ENCODE measurements around the gene SGPP2. TPM values are rescaled to one million over a fixed set of nuclear protein-coding genes. Genes with fewer than 3 reads are reported as not detected.

Gene SGPP2
- total RNA-seq, 3 donors from 2014 or later (not counting 1 experiment from before 2014, with no cell fraction given): 0.25 to 0.30 TPM; not detected in 1

DNA sequence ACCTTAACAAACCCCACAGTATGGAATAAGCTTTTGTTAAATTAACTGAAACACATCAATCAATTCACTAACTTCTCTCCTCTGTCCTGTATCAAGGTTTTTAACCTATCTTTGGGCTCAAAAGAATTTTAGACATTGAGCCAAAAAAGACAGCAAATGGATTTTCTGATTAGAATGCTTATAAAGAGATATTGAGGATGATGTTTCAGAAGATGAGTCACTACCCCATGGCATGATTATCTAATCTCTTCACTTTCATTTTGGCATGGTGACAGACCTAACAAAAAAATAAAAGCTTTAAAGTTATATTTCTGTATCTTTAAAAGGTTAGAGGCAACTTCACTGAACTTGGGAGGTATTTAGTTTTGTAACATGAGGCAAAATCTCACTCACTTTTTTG is 55.5 kb downstream of the SGPP2 start:
- no peaks in the 10 kb centered on the region for H3K36me3 Mint-ChIP-seq
- intact Hi-C loops (cut with micrococcal nuclease): no loop called here

DNA sequence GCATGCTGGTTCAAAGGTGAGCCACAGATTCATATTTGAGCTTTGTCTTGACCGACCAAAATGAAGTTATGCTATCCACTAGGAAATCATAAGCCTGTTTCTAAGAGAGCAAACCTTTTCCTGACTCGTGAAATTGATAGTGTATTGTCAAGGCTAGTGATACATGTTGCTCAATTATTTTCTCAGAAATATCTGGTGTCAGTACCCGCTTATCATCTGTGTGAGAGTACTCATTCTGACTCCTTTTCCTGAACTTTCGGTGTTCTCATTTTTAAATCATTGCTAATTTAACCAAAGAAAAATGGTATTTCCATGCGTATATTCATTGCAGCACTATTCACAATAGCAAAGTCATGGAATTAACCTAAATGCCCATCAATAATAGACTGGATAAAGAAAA is 56.2 kb downstream of the SGPP2 start:
- WGBS (ENCODE audit: insufficient coverage): 90% methylated on average over 4 of the region's 5 CpGs
- H3K27me3 Mint-ChIP-seq (ENCODE audit: low read depth in 2 of 2): peaks cover 6 to 11% of the 10 kb centered on the region in 2 donors
- intact Hi-C loops (cut with micrococcal nuclease): no loop called here

More for the DNA sequence above, 55.5 kb downstream of the SGPP2 start:
- H3K36me3 ChIP-seq (ENCODE audit: control insufficient read depth, insufficient read depth, low read length): no peaks in the 10 kb centered on the region
- no peak overlapping the region for H3K27ac ChIP-seq (ENCODE audit: low read length)
- H3K4me3 ChIP-seq (ENCODE audit: low read length): no peak overlapping the region
- ATAC-seq (no peak), DNase-seq (no peak)
- Mint-ChIP-seq H3K4me3 (no peak overlapping the region), H3K27ac (no peak overlapping the region), H3K9me3 (no peaks in the 10 kb centered on the region), H3K4me1 (no peaks in the 10 kb centered on the region), H3K27me3 (ENCODE audit: low read depth in 2 of 2) (peaks cover 3 to 11% of the 10 kb centered on the region in 2 donors)
- TF ChIP-seq, protein P1, sequence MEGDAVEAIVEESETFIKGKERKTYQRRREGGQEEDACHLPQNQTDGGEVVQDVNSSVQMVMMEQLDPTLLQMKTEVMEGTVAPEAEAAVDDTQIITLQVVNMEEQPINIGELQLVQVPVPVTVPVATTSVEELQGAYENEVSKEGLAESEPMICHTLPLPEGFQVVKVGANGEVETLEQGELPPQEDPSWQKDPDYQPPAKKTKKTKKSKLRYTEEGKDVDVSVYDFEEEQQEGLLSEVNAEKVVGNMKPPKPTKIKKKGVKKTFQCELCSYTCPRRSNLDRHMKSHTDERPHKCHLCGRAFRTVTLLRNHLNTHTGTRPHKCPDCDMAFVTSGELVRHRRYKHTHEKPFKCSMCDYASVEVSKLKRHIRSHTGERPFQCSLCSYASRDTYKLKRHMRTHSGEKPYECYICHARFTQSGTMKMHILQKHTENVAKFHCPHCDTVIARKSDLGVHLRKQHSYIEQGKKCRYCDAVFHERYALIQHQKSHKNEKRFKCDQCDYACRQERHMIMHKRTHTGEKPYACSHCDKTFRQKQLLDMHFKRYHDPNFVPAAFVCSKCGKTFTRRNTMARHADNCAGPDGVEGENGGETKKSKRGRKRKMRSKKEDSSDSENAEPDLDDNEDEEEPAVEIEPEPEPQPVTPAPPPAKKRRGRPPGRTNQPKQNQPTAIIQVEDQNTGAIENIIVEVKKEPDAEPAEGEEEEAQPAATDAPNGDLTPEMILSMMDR (IDR thresholded peaks at IDR 0.05): no peak
- no peaks in the 10 kb centered on the region for H3K4me1 ChIP-seq (ENCODE audit: control insufficient read depth, insufficient read depth, low read length)
- no peaks in the 10 kb centered on the region for H3K27me3 ChIP-seq (ENCODE audit: control insufficient read depth, insufficient read depth, low read length)
- H3K9me3 ChIP-seq (ENCODE audit: control insufficient read depth, insufficient read depth, low read length): no peaks in the 10 kb centered on the region

DNA sequence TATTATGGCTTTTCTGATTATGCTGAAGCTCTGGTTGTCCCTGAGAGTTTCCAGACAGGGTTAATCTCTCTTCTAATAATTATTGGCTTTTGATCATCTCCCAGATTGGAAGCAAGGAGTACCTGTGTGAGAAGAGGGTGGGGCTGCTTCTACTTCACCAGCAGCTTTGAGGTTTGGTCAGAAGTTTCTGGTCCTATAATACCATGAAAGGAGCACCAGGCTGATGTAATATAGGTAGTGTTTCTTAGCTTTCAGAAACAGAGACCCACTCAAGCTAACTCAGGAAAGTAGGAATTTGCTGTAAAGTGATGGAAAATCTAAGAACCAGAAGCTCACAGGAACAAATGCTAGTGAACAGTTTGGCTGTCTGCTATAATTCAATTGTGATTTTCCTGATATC is 57.6 kb downstream of the SGPP2 start:
- intact Hi-C loops (cut with micrococcal nuclease): no loop called here
- TF ChIP-seq, protein P1 (IDR thresholded peaks at IDR 0.05): no peak
- no peaks in the 10 kb centered on the region for H3K27me3 ChIP-seq (ENCODE audit: control insufficient read depth, insufficient read depth, low read length)
- no peaks in the 10 kb centered on the region for H3K4me1 ChIP-seq (ENCODE audit: control insufficient read depth, insufficient read depth, low read length)
- Mint-ChIP-seq H3K4me3 (no peak overlapping the region), H3K27me3 (ENCODE audit: low read depth in 2 of 2) (peaks cover 6 to 11% of the 10 kb centered on the region in 2 donors), H3K27ac (no peak overlapping the region), H3K4me1 (no peaks in the 10 kb centered on the region), H3K36me3 (no peaks in the 10 kb centered on the region), H3K9me3 (no peaks in the 10 kb centered on the region)
- no peaks in the 10 kb centered on the region for H3K36me3 ChIP-seq (ENCODE audit: control insufficient read depth, insufficient read depth, low read length)
- no peak overlapping the region for H3K27ac ChIP-seq (ENCODE audit: low read length)
- no peak overlapping the region for H3K4me3 ChIP-seq (ENCODE audit: low read length)
- no peaks in the 10 kb centered on the region for H3K9me3 ChIP-seq (ENCODE audit: control insufficient read depth, insufficient read depth, low read length)
- no peak for ATAC-seq
- no peak for DNase-seq

More for the DNA sequence above, 56.2 kb downstream of the SGPP2 start:
- Mint-ChIP-seq H3K4me1 (no peaks in the 10 kb centered on the region), H3K36me3 (no peaks in the 10 kb centered on the region), H3K9me3 (no peaks in the 10 kb centered on the region), H3K4me3 (no peak overlapping the region), H3K27ac (no peak overlapping the region)
- Histone ChIP-seq H3K4me1 (ENCODE audit: control insufficient read depth, insufficient read depth, low read length) (no peaks in the 10 kb centered on the region), H3K4me3 (ENCODE audit: low read length) (no peak overlapping the region), H3K27ac (ENCODE audit: low read length) (no peak overlapping the region), H3K9me3 (ENCODE audit: control insufficient read depth, insufficient read depth, low read length) (no peaks in the 10 kb centered on the region), H3K27me3 (ENCODE audit: control insufficient read depth, insufficient read depth, low read length) (no peaks in the 10 kb centered on the region), H3K36me3 (ENCODE audit: control insufficient read depth, insufficient read depth, low read length) (no peaks in the 10 kb centered on the region)
- TF ChIP-seq, protein P1 (IDR thresholded peaks at IDR 0.05): no peak
- DNase-seq (no peak), ATAC-seq (no peak)

DNA sequence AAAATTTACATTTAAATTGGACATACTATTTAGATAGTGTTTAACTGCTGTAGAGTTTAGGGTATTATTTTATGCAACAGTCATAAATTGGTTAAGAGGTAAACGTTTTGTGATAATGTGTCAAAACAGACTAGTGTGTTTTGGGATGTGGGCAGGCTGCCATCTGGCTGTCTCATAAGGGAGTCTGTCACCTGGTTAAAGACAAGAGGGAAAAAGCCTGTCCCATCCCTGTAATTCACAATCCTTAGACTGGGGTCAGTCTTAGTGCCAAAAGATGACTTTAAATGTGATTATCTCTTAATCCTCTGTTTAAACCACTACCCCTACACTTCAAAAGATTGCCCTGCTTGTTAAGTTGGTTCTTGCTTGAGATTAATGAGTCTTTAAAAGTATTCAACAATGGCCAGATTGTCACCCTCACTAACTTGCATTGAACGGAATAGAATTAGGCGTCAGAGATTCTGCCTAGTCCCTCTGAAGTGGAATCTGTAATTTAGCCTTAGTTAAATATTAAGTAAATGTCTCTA is 59.2 kb downstream of the SGPP2 start:
- no peaks in the 10 kb centered on the region for H3K27me3 ChIP-seq (ENCODE audit: control insufficient read depth, insufficient read depth, low read length)
- WGBS (ENCODE audit: insufficient coverage): 46% methylated on average over 2 of the region's 3 CpGs
- no peak overlapping the region for H3K27ac Mint-ChIP-seq
- H3K4me3 Mint-ChIP-seq: no peak overlapping the region
- no peak overlapping the region for H3K27ac ChIP-seq (ENCODE audit: low read length)
- peaks cover 6 to 11% of the 10 kb centered on the region in 2 donors for H3K27me3 Mint-ChIP-seq (ENCODE audit: low read depth in 2 of 2)
- no peak overlapping the region for H3K4me3 ChIP-seq (ENCODE audit: low read length)
- H3K9me3 Mint-ChIP-seq: no peaks in the 10 kb centered on the region
- no peaks in the 10 kb centered on the region for H3K36me3 ChIP-seq (ENCODE audit: control insufficient read depth, insufficient read depth, low read length)
- H3K9me3 ChIP-seq (ENCODE audit: control insufficient read depth, insufficient read depth, low read length): no peaks in the 10 kb centered on the region
- no peaks in the 10 kb centered on the region for H3K4me1 Mint-ChIP-seq
- no peaks in the 10 kb centered on the region for H3K36me3 Mint-ChIP-seq
- TF ChIP-seq, protein P1 (IDR thresholded peaks at IDR 0.05): no peak
- H3K4me1 ChIP-seq (ENCODE audit: control insufficient read depth, insufficient read depth, low read length): no peaks in the 10 kb centered on the region
- intact Hi-C loops (cut with micrococcal nuclease): no loop called here
- DNase-seq (peak in 1 of 2 donors; percentile 5), ATAC-seq (no peak)
